Activated naive CD8-positive, alpha-beta T cell treated with anti-CD3 and anti-CD28 coated beads, Interleukin-2, amount 10 ng/mL, durations not matched to agents 7 days and 5 days (primary cell): Measurements from ENCODE around the gene SNAPC2. TPM values are rescaled to one million over a fixed set of nuclear protein-coding genes. Genes with fewer than 3 reads are reported as not detected.
"Not testable (repeated sequence)": the region's sequence is repeated elsewhere in the genome, so short reads cannot be mapped to it uniquely, and the experiment has no call there.

Experiments used
- ATAC-seq: fragments of 150-1000 bp; cut with Tn5 transposase; one replicate; pipeline ENCODE4 v1.10.0; 2021; ENCODE audit warnings: low read depth, moderate library complexity
- POLR2A ChIA-PET: fragments of 350-600 bp; sonication (Branson Sonifier 250); formaldehyde crosslinking; loops from one replicate; lab custom pipeline; 2021; ENCODE audit warnings: antibody characterized with exemption; lab: Charles Lee
- DNase-seq: peaks from one replicate; pipeline ENCODE4 v3.0.0; 2021
- H3K27ac Mint-ChIP-seq: one replicate; pipeline ENCODE4 v1.8.0; 2022; ENCODE audit warnings: mild to moderate bottlenecking, mixed read lengths
- H3K27me3 Mint-ChIP-seq: one replicate; pipeline ENCODE4 v1.8.0; 2022; ENCODE audit warnings: mild to moderate bottlenecking, moderate library complexity, mixed read lengths
- H3K36me3 Mint-ChIP-seq: one replicate; pipeline ENCODE4 v1.8.0; 2021; ENCODE audit warnings: mild to moderate bottlenecking, mixed read lengths
- H3K4me1 Mint-ChIP-seq: one replicate; pipeline ENCODE4 v1.8.0; 2021; ENCODE audit warnings: mixed read lengths
- H3K4me3 Mint-ChIP-seq: one replicate; pipeline ENCODE4 v1.8.0; 2022; ENCODE audit warnings: mild to moderate bottlenecking, moderate library complexity, mixed read lengths
- H3K9me3 Mint-ChIP-seq: one replicate; pipeline ENCODE4 v1.8.0; 2021; ENCODE audit warnings: mixed read lengths
- total RNA-seq, 2 experiments: library from RNA; stranded (reverse); gene quantifications; one replicate each; pipeline ENCODE4 v1.2.3, GENCODE V29; 2021

SNAPC2 gene
- total RNA-seq, 2 experiments from 2014 or later: 18.3 to 20.7 TPM

DNA sequence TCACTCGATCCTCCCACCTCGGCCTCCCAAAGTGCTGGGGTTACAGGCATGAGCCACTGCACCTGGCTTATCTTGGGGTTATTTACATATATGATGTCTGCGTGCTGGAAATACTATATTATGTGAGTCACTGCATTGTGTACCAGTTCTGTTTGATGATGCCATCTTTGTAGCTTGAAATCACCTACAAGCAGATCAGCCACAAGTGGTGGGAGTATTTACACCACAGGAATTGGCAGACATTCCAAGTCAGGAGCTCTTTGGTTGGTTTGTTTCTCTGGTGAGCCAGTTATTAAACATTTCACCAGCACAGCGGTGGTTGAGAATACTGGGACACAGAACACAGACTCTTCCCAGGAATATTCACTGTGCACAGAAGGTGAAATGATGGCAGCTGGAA, 27.8 kb downstream of the SNAPC2 start:
- Mint-ChIP-seq H3K27me3 (no peaks in the 10 kb centered on the region), H3K27ac (no peak overlapping the region), H3K36me3 (no peaks in the 10 kb centered on the region), H3K4me1 (peaks cover 10% of the 10 kb centered on the region), H3K4me3 (no peak overlapping the region), H3K9me3 (no peaks in the 10 kb centered on the region)
- DNase-seq (no peak), ATAC-seq (no peak)
- POLR2A ChIA-PET: interaction anchor here (0.5 to 0.7 kb wide), 2 partner anchors 57 to 267 kb away, joined by 3 to 4 read pairs; partner anchors contain the start of gene TRAPPC5

DNA sequence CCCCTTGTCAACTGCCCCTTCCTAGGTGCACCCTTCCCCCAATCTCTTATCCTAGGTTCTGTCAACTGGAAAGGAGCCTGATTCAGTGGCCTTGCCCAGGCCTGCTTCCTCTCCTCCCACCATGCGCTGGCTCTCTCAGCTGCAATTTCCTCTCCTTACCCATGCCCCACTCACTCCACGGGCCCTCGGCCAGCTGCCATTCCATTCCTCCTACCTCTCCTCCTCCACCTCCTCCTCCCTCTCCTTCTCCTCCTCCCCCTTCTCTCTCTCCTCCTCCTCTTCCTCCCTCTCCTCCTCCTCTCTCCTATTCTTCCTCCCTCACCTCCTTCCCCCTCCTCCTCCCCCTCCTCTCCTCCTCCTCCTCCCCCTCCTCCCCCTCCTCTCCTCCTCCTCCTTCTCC, 32.9 kb downstream of the SNAPC2 start:
- no peaks in the 10 kb centered on the region for H3K36me3 Mint-ChIP-seq
- ATAC-seq: no peak
- H3K4me3 Mint-ChIP-seq: no peak overlapping the region
- no peaks in the 10 kb centered on the region for H3K4me1 Mint-ChIP-seq
- POLR2A ChIA-PET: no interaction called here
- no peak for DNase-seq
- no peaks in the 10 kb centered on the region for H3K9me3 Mint-ChIP-seq
- H3K27me3 Mint-ChIP-seq: no peaks in the 10 kb centered on the region
- H3K27ac Mint-ChIP-seq: no peak overlapping the region

DNA sequence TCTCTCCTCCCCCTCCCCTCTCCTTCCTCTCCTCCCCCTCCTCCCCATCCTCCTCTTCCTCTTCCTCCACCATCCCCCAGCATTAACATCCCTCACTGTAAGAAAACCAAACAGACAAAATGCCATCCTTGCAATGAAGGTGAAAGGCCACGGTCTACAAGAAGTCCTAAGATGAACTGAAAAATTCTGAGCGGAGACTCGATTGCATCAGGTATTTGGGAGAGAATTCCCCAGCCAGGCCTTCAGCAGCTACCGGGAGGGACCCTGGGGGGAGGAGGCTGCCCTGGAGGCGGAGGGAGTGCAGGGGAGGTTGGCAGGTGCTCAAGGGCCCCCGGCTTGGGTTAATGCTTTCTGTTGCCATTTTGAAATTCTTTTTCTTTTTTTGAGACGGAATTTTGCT, 33.4 kb downstream of the SNAPC2 start:
- POLR2A ChIA-PET: no interaction called here
- no peak for DNase-seq
- H3K4me1 Mint-ChIP-seq: no peaks in the 10 kb centered on the region
- ATAC-seq: no peak
- H3K9me3 Mint-ChIP-seq: no peaks in the 10 kb centered on the region
- no peaks in the 10 kb centered on the region for H3K36me3 Mint-ChIP-seq
- H3K27me3 Mint-ChIP-seq: no peaks in the 10 kb centered on the region
- H3K27ac Mint-ChIP-seq: no peak overlapping the region
- no peak overlapping the region for H3K4me3 Mint-ChIP-seq

DNA sequence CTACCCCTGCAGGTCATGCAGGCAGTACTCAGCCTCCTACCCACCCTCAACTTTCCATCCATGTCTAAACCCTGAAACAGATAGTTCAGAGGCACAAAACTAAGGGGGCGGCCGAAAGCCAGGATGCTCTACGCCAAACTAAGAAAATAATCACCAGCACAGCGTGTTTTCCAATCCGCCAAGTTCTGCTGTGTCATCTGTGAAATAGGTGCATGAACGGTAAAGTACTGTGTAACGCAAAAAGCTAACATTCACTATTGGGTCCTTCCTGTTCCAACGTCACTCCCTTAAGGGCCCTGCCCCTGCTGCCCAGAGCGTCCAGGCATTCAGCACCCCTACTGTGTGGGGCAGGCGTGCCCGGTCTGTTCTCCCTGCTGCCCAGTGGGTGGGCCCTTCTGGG, 35.6 kb downstream of the SNAPC2 start:
- no peak for ATAC-seq

DNA sequence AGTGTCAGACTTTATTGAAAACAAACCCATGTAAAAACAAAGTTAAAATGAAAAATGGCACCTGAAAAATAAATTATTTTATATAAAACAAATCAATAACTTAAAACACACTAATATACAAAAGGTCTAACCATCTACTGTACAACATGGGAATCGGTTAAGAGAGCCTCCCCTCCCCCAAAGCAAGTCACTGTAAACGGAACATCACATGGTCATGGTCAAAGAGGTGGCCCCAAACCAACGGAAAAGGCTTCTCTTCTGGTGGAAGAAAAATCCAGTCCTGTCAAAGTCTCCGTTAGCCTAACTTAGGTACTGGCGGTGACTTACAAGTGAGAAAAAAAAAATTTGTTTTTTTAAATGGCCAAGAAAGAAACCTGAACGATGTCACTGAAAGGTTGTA, 39.1 kb downstream of the SNAPC2 start:
- Mint-ChIP-seq H3K4me1 (no peaks in the 10 kb centered on the region), H3K4me3 (no peak overlapping the region), H3K36me3 (peaks cover 2% of the 10 kb centered on the region), H3K27ac (no peak overlapping the region), H3K9me3 (no peaks in the 10 kb centered on the region), H3K27me3 (no peaks in the 10 kb centered on the region)
- DNase-seq (no peak), ATAC-seq (no peak)
- POLR2A ChIA-PET: no interaction called here

More for the DNA sequence above, 35.6 kb downstream of the SNAPC2 start:
- H3K9me3 Mint-ChIP-seq: no peaks in the 10 kb centered on the region
- no peaks in the 10 kb centered on the region for H3K36me3 Mint-ChIP-seq
- H3K27ac Mint-ChIP-seq: no peak overlapping the region
- no peaks in the 10 kb centered on the region for H3K27me3 Mint-ChIP-seq
- POLR2A ChIA-PET: no interaction called here
- no peak overlapping the region for H3K4me3 Mint-ChIP-seq
- no peak for DNase-seq
- H3K4me1 Mint-ChIP-seq: no peaks in the 10 kb centered on the region

DNA sequence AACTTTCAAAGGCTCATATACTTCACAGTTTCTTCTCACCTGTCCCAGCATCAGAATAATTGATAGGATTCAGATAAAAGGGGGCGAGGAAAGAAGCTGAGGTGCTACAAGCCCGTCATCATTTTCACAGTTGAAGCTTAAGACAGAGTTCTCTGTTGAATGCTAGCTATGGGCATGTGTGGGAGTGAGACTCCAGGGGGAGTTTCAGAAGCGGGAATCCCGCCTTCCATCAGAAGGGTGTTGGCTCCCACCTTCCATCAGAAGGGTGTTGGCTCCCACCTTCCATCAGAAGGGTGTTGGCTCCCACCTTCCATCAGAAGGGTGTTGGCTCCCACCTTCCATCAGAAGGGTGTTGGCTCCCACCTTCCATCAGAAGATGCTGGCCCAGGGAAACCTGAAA, 40.9 kb downstream of the SNAPC2 start:
- H3K9me3 Mint-ChIP-seq, H3K4me1 Mint-ChIP-seq, H3K36me3 Mint-ChIP-seq, H3K27ac Mint-ChIP-seq, H3K27me3 Mint-ChIP-seq, ATAC-seq, H3K4me3 Mint-ChIP-seq, DNase-seq, POLR2A ChIA-PET: not testable (repeated sequence)

DNA sequence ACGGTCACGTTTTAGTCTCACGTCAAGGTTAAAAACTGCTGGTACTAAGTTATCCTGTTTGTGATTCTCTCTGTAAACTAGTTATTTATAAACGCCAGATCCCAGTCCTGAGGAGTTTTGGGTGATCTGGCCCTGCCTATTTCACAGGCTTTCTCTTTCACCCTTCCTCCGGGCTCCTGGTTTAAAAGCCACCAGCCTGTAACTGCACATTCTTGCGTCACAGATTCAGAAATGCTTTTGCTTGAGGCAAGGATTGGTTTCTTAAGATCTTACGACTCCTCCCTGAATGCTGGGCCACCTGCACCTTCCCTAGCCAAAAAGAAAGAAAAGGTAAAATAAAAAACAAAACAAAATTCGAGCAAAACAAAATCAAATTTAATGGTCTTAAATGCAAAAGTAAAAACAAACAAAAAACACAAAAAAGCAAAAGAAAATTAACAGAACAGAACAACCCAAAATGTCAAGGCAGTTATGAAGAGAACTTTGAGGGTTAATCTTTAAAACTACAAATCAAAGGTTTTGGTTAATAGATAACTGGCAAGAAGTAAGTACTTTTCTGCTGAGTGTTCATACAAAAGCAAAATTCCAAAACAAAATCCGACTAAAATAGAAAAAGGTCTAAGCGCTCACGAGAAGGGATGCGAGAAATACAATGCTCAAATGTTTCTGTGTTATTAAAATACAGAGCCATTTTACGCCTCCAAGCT, 41.9 kb downstream of the SNAPC2 start:
- ATAC-seq (no peak), DNase-seq (no peak)
- Mint-ChIP-seq H3K36me3 (peaks cover 5% of the 10 kb centered on the region), H3K27me3 (no peaks in the 10 kb centered on the region), H3K4me3 (no peak overlapping the region), H3K27ac (no peak overlapping the region), H3K4me1 (peaks cover 7% of the 10 kb centered on the region), H3K9me3 (no peaks in the 10 kb centered on the region)
- POLR2A ChIA-PET: no interaction called here

DNA sequence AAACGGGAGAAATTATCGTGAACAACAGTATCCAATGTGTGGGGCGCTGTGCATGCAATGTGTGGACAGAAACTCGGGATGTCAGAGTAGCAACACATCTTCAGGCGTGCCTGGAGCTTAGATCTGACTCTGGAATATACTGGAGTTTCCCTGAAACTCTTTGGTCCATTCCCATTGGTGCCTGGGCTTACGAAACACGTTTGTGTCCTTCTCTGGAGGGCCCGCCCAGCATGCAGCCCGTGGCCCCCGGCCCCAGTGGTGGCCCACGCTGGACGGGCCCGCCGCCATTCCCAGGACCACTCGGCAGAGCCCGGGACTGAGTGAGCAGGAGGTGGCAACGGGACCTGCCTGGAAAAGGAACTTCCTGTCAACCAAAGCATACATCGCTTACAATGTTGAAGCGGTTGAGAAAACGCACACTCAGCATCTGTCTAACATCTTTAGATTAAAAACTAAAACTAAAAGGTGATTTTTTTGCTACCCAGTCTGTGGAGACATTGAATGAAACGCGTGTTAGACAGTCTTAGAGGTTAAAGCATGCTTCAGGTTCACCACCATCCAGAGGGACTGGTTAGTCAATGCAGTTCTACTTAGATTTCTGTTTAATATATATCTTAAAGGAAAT, 42.6 kb downstream of the SNAPC2 start:
- Mint-ChIP-seq H3K4me3 (no peak overlapping the region), H3K27me3 (no peaks in the 10 kb centered on the region), H3K9me3 (no peaks in the 10 kb centered on the region), H3K27ac (no peak overlapping the region), H3K4me1 (peaks cover 9% of the 10 kb centered on the region), H3K36me3 (peaks cover 9% of the 10 kb centered on the region)
- ATAC-seq (no peak), DNase-seq (no peak)
- POLR2A ChIA-PET: no interaction called here

DNA sequence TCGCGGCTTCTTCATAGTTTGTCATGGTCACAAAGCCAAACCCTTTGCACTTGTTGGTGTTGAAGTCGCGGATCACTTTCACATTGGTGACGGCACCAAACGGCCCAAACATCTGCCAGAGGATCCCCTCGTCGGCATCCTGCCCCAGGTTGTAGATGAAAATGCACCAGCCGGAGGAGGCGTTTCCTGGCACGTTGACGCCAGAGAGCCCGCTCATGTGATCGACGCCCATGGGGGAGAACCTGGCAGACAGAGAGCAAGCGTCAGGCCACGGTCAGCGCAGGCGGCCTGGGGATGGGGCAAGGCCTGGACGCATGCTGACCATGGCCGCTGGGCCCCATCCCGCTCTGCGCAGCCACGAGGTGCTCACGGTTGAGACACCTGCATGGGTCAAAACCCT, 43.4 kb downstream of the SNAPC2 start:
- peaks cover 9% of the 10 kb centered on the region for H3K36me3 Mint-ChIP-seq
- ATAC-seq: no peak
- DNase-seq: no peak
- H3K4me3 Mint-ChIP-seq: no peak overlapping the region
- POLR2A ChIA-PET: no interaction called here
- H3K9me3 Mint-ChIP-seq: no peaks in the 10 kb centered on the region
- no peaks in the 10 kb centered on the region for H3K27me3 Mint-ChIP-seq
- peaks cover 9% of the 10 kb centered on the region for H3K4me1 Mint-ChIP-seq
- no peak overlapping the region for H3K27ac Mint-ChIP-seq

DNA sequence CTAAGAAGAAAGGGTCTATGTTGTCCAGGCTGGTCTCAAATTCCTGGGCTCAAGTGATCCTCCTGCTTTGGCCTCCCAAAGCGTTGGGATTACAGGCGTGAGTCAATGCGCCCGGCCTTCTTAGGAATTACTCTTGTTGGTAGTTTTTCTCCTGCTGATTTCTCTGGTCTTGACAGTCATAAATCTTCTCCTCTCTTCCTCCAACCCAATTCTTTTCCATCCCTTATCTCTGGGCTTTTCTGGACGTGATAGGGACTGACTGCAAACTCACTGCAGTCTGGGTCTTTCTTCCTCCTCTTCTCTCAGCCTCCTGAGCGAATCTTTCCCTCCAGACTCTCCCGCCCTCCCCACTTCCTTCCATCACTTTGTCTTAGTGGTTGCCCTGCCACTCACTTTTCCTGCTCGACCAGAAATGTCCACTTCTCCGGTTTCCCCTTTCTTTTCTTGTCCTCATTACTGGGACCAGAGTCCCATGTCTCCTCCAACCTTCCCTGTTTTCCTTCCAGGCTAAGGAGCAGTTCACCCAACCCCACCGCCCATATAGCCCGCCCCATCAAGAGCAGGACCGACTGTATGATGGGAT, 45.2 kb downstream of the SNAPC2 start:
- POLR2A ChIA-PET: no interaction called here
- H3K4me3 Mint-ChIP-seq: no peak overlapping the region
- no peaks in the 10 kb centered on the region for H3K27me3 Mint-ChIP-seq
- peaks cover 9% of the 10 kb centered on the region for H3K4me1 Mint-ChIP-seq
- ATAC-seq (no peak), DNase-seq (no peak)
- peaks cover 9% of the 10 kb centered on the region for H3K36me3 Mint-ChIP-seq
- no peaks in the 10 kb centered on the region for H3K9me3 Mint-ChIP-seq
- no peak overlapping the region for H3K27ac Mint-ChIP-seq

DNA sequence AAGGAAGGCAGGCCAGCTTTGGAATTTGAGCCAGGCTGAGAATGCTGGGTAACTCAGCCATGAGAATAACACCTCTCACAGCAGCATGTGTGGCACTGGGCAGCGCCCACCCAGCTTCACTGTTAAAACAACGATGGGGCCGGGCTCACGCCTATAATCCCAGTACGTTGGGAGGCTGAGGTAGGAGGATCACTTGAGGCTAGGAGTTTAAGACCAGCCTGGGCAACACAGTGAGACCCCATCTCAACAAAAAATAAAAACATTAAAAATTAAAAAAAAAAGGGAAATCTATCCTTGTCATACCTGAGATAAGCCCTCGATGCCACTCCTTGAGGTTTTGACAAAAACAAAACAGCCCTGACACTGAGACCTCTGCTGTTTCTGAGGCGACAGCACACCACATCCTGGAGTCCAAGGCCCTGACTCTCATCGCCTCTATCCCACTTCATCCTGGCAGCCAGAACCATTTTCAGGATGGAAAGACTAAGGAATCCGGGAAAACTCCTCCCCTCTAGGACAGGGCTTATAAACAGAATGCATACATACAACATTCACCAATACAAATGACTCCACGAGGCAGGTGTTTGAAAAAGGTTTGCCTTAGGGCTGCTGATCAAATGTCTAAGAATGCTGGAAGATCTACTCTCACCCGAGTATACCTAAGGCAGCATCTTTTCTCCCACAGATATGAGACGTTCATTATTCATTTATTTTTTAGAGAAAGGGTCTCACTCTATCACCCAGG, 46.0 kb downstream of the SNAPC2 start:
- POLR2A ChIA-PET: no interaction called here
- peaks cover 9% of the 10 kb centered on the region for H3K36me3 Mint-ChIP-seq
- H3K27ac Mint-ChIP-seq: no peak overlapping the region
- ATAC-seq (no peak), DNase-seq (no peak)
- H3K4me3 Mint-ChIP-seq: no peak overlapping the region
- no peaks in the 10 kb centered on the region for H3K27me3 Mint-ChIP-seq
- H3K9me3 Mint-ChIP-seq: no peaks in the 10 kb centered on the region
- H3K4me1 Mint-ChIP-seq: peaks cover 9% of the 10 kb centered on the region

DNA sequence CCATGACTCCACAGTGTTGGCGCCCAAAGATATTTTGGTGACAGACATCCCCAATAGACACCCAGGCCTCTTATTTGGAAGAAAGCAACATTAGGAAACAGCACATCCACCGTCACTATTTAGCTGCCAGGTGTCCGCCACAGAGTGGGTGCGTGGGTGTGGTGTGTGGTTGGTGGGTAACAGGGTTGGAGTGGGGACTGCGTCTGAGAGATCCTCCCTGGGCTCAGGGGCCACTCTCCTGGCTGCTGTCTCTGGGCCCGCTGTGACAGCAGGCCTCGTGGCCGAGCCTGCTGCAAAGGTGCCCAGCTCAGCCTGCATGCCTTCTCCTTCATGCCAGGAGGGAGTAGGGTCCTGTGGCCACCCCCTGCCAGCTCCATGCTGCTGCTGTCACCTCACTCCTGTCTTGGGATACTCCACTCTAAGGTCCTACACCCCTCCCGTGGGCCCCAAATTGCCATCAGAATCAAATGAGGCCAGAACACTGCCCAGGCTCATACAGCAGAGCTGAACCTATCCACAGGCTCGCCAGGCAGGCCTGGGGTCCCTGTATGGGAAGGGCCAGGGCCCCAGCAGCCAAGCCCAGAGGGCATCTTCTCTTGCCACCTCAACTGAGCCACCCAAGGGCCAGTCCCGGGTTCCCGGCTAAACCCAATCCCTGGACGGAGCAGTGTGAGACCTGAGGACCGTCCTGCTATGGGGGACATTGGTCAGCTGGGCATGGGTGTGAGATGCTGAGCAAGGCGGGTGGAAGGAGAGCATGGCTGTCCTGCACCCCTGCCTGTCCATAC, 48.1 kb downstream of the SNAPC2 start:
- Mint-ChIP-seq H3K9me3 (no peaks in the 10 kb centered on the region), H3K36me3 (peaks cover 8% of the 10 kb centered on the region), H3K27ac (peak overlapping the region; percentile 3), H3K4me3 (no peak overlapping the region), H3K4me1 (peaks cover 9% of the 10 kb centered on the region), H3K27me3 (no peaks in the 10 kb centered on the region)
- no peak for ATAC-seq
- DNase-seq: no peak
- POLR2A ChIA-PET: no interaction called here
